ENCODE measurements around the gene SLC19A2. TPM values are rescaled to one million over a fixed set of nuclear protein-coding genes. Genes with fewer than 3 reads are reported as not detected.
A peak's percentile ranks its signal among the peaks of the same experiment; 100 is the strongest.
"Not testable (repeated sequence)": the region's sequence is repeated elsewhere in the genome, so short reads cannot be mapped to it uniquely, and the experiment has no call there.

SLC19A2 gene, protein sequence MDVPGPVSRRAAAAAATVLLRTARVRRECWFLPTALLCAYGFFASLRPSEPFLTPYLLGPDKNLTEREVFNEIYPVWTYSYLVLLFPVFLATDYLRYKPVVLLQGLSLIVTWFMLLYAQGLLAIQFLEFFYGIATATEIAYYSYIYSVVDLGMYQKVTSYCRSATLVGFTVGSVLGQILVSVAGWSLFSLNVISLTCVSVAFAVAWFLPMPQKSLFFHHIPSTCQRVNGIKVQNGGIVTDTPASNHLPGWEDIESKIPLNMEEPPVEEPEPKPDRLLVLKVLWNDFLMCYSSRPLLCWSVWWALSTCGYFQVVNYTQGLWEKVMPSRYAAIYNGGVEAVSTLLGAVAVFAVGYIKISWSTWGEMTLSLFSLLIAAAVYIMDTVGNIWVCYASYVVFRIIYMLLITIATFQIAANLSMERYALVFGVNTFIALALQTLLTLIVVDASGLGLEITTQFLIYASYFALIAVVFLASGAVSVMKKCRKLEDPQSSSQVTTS
- total RNA-seq: 1 to 10 TPM; 8.6 to 9.4 TPM

DNA sequence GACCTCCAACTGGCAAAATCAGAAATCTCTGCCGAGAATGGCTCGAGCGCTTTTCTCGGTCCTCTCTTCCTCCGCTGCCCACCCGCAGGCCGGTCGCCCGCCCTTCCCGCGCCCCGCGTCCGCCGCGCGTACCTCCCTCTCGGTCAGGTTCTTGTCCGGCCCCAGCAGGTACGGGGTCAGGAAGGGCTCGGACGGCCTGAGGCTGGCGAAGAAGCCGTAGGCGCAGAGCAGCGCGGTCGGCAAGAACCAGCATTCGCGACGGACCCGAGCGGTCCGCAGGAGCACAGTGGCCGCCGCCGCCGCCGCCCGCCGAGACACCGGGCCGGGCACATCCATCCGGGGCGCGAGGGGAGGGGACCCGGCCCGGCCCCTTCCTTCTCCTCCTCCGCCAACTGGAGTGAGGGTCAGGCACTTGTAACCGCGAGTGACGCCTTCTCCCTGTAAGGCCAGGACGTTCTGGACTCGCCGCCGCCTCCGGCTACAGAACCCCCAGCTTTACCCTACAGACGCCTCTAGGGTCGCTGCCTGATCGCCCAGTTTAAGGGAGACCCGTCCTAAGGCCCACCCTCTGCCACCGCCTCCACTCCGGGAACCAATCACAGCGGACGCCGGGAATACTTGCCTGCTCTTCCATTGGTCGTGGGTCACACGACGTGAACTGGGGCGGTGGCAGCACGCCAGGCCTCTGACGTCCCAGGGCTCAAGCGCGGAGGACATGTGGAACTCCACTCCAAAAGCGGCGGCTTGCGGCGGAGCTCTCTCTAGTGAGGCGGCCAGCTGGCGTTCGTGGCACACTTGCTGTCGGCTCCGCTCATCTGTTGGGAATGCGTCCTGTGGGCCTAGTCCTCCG, at the start of gene SLC19A2:
SLC19A2 (minus strand) TSS at position 514 of the 850 bp plus-strand sequence; CDS start at position 336, 178 bp downstream.
- ChIA-PET CTCF (interaction anchor here (0.9 to 1.3 kb wide), 2 partner anchors 19 to 116 kb away, joined by 3 read pairs; no protein-coding TSS in a partner anchor), POLR2A (interaction anchor here (0.9 to 1.3 kb wide), 3 partner anchors 23 to 118 kb away, joined by 4 to 5 read pairs (median 4); partner anchors contain the start of genes BLZF1 and NME7)
- H3K9me3 Mint-ChIP-seq: no peaks in the 10 kb centered on the region
- DNase-seq: peak; percentile 96
- H3K27ac Mint-ChIP-seq: peak within 1 kb of the TSS; percentile 83
- H3K27me3 Mint-ChIP-seq: no peaks in the 10 kb centered on the region
- H3K4me1 Mint-ChIP-seq (ENCODE audit: low read depth): peaks cover 53% of the 10 kb centered on the region
- peaks cover 3% of the 10 kb centered on the region for H3K36me3 Mint-ChIP-seq
- H3K4me3 Mint-ChIP-seq: peak within 1 kb of the TSS; percentile 79
- intact Hi-C loops (cut with micrococcal nuclease): loop anchor here (1.0 to 10.0 kb wide), 9 partner anchors 62 to 589 kb away; partner anchors contain the start of genes ATP1B1, KIFAP3, METTL18 and NME7

DNA sequence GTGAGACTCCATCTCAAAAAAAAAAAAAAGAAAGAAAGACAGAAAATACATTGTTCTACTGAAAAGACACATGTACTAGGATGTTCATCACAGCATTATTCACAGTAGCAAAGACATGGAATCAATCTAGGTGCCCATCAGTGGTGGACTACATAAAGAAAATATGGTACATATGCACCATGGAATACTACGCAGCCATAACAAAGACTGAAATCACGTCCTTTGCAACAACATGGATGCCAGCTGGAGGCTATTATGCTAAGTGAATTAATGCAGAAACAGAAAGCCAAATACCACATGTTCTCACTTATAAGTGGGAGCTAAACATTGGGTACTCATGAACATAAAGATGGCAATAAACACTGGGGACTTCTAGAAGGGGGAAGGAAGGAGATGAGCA, 48.9 kb upstream of the SLC19A2 start:
- H3K36me3 Mint-ChIP-seq: peaks cover 67% of the 10 kb centered on the region
- intact Hi-C loops (cut with micrococcal nuclease): no loop called here
- no peaks in the 10 kb centered on the region for H3K27me3 Mint-ChIP-seq
- no peak for DNase-seq
- CTCF ChIA-PET: no interaction called here
- H3K9me3 Mint-ChIP-seq: no peaks in the 10 kb centered on the region
- H3K4me3 Mint-ChIP-seq: no peak overlapping the region
- POLR2A ChIA-PET: no interaction called here
- no peak overlapping the region for H3K27ac Mint-ChIP-seq
- no peaks in the 10 kb centered on the region for H3K4me1 Mint-ChIP-seq (ENCODE audit: low read depth)

DNA sequence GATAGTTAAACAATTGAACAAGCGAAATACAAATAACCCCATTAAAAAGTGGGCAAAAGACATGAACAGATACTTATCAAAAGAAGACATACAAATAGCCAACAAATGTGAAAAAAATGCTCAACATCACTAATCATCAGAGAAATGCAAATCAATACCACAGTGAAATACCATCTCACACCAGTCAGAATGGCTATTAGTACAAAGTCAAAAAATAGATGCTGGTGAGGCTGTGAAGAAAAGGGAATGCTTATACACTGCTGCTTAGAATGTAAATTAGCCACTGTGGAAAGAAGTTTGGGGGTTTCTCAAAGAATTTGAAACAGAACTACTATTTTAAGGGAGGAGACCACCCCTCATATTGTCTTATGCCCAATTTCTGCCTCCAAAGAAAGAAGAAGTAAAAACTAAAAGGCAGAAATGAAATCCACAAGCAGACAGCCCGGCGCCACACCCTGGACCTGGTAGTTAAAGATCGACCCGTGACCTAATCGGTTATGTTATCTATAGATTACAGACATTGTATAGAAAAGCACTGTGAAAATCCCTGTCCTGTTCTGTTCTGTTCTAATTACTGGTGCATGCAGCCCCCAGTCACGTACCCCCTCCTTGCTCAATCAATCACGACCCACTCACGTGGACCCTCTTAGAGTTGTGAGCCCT, 47.9 kb upstream of the SLC19A2 start:
- DNase-seq; H3K4me3 Mint-ChIP-seq; H3K27me3 Mint-ChIP-seq; H3K4me1 Mint-ChIP-seq (ENCODE audit: low read depth); intact Hi-C loops (cut with micrococcal nuclease); POLR2A ChIA-PET; H3K9me3 Mint-ChIP-seq; H3K27ac Mint-ChIP-seq; CTCF ChIA-PET: not testable (repeated sequence)
- H3K36me3 Mint-ChIP-seq: peaks cover 71% of the 10 kb centered on the region

DNA sequence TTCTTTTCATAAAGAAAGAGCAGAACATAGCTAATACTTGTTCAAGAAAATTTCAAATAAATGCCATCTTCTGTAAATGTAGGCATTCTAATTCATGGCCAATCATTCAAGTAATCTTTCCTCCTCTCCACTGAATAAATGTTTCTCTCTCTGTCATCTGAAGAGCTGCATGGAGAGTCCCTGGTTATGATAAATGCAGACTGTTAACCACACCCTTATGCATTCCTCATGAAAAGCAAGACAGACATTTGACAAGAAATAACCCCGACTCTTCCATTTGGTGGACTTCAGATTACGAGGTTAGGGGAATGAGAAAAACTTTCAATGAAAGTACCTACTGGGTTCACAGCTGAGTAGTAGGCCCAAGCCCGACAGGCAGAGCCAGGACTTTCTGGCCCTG, 44.7 kb upstream of the SLC19A2 start:
- Mint-ChIP-seq H3K27me3 (no peaks in the 10 kb centered on the region), H3K4me1 (ENCODE audit: low read depth) (peaks cover 2% of the 10 kb centered on the region), H3K36me3 (peaks cover 85% of the 10 kb centered on the region), H3K27ac (no peak overlapping the region), H3K9me3 (no peaks in the 10 kb centered on the region), H3K4me3 (no peak overlapping the region)
- ChIA-PET CTCF (interaction anchor here (1.2 kb wide), 2 partner anchors 16 to 927 kb away, joined by 3 read pairs; no protein-coding TSS in a partner anchor), POLR2A (no interaction called here)
- intact Hi-C loops (cut with micrococcal nuclease): no loop called here
- DNase-seq: no peak

DNA sequence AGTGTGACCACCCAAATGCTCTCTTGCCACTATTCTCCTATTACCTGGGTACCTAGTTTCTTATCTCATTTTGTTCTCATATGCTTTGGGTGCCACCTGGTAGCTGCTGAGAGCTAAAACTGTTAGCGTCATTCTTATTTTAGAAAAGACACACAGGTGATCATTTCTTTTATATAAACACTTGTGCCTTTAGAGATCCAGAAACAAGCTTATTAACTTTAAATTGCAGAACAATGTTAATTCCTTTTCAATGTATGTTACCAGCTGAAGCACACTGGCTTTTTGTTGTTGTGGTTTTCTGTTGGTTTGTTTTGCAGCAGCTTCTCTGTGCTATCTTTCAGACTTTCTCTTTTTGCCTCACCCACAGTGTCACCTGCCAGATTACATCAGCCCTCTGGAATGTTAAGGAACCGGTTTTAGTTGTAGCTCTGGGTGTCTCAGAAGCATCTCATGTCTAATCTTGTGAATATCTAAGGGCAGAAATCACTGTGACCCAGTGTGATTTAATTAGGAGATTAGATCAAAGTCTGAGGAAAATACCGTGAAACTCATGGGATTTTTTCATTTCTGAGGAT, 43.4 kb upstream of the SLC19A2 start:
- DNase-seq: no peak
- H3K9me3 Mint-ChIP-seq: no peaks in the 10 kb centered on the region
- ChIA-PET POLR2A (no interaction called here), CTCF (interaction anchor here (1.2 kb wide), 1 partner anchor 63 kb away, joined by 4 read pairs; no protein-coding TSS in a partner anchor)
- no peak overlapping the region for H3K27ac Mint-ChIP-seq
- H3K4me3 Mint-ChIP-seq: no peak overlapping the region
- intact Hi-C loops (cut with micrococcal nuclease): no loop called here
- H3K27me3 Mint-ChIP-seq: no peaks in the 10 kb centered on the region
- peaks cover 87% of the 10 kb centered on the region for H3K36me3 Mint-ChIP-seq
- peaks cover 2% of the 10 kb centered on the region for H3K4me1 Mint-ChIP-seq (ENCODE audit: low read depth)

DNA sequence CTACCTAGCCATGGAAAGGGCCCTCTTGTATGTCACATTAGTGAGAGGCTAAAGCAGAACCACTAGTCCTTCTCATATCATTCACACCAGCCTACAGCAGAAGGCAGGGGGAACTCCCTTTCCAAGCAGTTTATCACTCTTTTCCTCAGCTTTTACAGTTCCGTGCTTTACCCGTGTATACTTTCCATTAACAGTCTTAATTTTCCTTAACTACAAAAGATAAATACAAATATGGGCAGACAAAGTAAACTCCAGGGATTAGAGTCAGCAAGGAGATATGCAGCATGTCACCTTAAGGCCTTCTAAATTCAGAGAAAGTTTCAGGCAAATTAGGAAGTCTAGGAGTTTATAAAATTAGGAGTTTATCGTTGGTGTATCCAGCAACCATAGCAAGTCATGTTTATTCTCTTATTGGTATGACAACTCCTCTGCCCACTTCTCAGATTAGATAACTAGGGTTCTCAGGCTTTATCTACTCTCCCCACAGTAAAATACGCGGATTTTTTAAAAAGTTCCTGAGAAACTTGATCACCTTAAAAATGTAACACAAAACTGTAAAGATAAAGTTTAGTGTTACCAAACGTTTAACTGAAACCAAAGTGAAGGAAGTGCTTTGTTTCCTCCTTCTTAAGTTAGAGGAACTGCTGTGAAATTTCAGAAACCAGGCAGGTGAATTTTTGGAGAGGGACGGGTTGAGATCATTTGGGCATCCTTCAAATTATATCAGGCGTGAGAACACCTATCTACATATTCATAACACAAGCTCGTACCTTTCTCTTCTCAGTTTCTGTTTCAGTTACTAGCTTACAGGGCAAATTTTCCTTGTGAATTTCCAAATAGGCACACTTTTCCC, 42.7 kb upstream of the SLC19A2 start:
- no peak overlapping the region for H3K27ac Mint-ChIP-seq
- CTCF ChIA-PET: interaction anchor here (1.2 kb wide), 1 partner anchor 62 kb away, joined by 4 read pairs; no protein-coding TSS in a partner anchor
- no peak for DNase-seq
- intact Hi-C loops (cut with micrococcal nuclease): no loop called here
- POLR2A ChIA-PET: no interaction called here
- no peaks in the 10 kb centered on the region for H3K27me3 Mint-ChIP-seq
- H3K4me3 Mint-ChIP-seq: no peak overlapping the region
- H3K4me1 Mint-ChIP-seq (ENCODE audit: low read depth): peaks cover 2% of the 10 kb centered on the region
- H3K36me3 Mint-ChIP-seq: peaks cover 85% of the 10 kb centered on the region
- no peaks in the 10 kb centered on the region for H3K9me3 Mint-ChIP-seq

DNA sequence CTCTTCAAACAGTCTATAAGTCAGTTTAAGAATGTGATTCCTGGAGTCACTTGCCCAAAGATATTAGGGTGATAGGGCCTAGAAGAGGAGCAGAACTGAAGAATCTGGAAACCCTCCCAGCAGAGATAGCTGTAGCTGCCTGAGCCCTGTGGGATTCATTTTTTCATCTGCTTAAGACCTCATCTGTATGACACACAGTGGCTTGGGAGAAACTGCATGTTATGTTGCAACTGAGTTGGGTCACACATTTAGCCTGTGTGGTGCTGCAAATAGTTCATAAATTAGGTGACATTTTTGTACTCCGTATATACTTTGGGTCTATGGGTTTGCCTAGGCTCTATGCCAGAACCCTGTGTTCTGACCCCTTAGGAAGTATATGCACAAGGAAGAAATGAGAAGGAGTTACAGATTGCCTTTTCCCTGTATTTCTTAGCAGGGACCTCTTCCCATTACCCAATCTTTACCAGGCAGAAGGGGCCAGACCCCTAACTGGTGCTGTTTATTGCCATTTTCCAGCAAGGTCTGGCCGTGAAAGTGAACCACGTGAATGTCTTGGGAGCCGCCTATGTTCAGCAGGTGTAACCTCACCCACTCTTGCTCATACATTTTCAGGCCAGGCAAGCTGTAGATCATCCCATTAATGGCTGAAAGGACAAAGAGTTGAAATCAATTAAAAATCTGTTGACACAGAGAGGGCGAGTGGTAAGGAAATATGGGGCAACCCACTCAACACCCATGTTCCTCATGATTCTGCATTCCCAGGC, 41.9 kb upstream of the SLC19A2 start:
- CTCF ChIA-PET: interaction anchor here (1.2 kb wide), 1 partner anchor 62 kb away, joined by 4 read pairs; no protein-coding TSS in a partner anchor

DNA sequence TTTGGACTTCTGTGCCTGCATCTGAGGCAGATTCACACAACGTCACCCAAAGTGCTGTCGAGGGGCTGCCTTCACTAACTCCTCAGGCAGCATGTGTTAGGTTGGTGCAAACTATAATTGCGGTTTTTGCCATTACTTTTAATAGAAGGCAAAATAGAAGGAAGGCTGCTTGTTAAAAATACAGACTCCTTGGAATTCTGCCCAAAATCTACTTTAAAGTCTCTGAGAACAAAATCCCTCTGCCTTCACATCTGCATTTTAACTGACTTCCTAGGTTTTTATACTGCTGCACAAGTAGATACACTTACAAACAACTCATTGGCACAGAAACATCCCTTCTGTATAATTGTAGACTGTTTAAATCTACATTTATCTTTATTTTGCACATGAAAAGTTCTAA, 41.3 kb upstream of the SLC19A2 start:
- CTCF ChIA-PET: no interaction called here
- Mint-ChIP-seq H3K27me3 (no peaks in the 10 kb centered on the region), H3K4me3 (no peak overlapping the region), H3K9me3 (no peaks in the 10 kb centered on the region), H3K36me3 (peaks cover 79% of the 10 kb centered on the region), H3K27ac (no peak overlapping the region), H3K4me1 (ENCODE audit: low read depth) (peaks cover 2% of the 10 kb centered on the region)
- no peak for DNase-seq
- POLR2A ChIA-PET: no interaction called here
- intact Hi-C loops (cut with micrococcal nuclease): no loop called here

More for the DNA sequence above, 41.9 kb upstream of the SLC19A2 start:
- no peak overlapping the region for H3K27ac Mint-ChIP-seq
- no peaks in the 10 kb centered on the region for H3K9me3 Mint-ChIP-seq
- no peak for DNase-seq
- intact Hi-C loops (cut with micrococcal nuclease): no loop called here
- POLR2A ChIA-PET: no interaction called here
- no peaks in the 10 kb centered on the region for H3K27me3 Mint-ChIP-seq
- H3K4me1 Mint-ChIP-seq (ENCODE audit: low read depth): peaks cover 2% of the 10 kb centered on the region
- H3K36me3 Mint-ChIP-seq: peaks cover 81% of the 10 kb centered on the region
- H3K4me3 Mint-ChIP-seq: no peak overlapping the region

DNA sequence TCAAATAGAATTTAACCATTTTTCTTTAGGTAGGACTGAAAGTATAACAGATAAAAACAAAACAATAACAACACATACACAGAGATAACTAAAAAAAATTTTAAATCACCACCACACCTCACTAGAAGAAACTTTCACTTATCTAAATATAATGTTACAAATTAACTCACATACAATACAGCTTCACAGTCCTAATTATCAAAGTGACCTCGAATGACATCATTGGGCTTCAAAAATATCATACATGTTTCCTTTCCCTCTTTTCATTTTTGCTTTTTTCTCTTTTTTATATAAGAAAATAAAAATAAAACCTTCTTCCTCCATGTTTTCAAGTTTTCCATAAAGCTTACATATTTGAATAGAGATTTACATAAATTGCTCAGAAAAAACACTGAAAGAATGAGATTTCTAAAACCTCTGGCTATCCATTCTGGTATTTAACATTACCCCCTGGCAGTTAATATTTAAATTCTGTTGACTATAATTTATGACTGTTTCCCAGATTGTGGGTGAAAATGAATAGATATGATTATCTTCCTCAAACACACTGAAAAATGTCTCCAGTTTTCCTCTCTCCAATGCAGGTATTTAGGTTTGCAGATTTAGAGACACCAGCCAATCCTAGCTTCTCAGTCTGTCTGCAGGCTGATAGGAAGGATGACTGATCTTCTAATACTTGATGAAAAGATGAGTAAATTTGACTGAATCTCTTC, 40.5 kb upstream of the SLC19A2 start:
- ChIA-PET CTCF (no interaction called here), POLR2A (no interaction called here)
- H3K4me3 Mint-ChIP-seq: no peak overlapping the region
- peaks cover 2% of the 10 kb centered on the region for H3K4me1 Mint-ChIP-seq (ENCODE audit: low read depth)
- H3K27ac Mint-ChIP-seq: no peak overlapping the region
- H3K27me3 Mint-ChIP-seq: no peaks in the 10 kb centered on the region
- no peaks in the 10 kb centered on the region for H3K9me3 Mint-ChIP-seq
- intact Hi-C loops (cut with micrococcal nuclease): no loop called here
- H3K36me3 Mint-ChIP-seq: peaks cover 77% of the 10 kb centered on the region
- no peak for DNase-seq

DNA sequence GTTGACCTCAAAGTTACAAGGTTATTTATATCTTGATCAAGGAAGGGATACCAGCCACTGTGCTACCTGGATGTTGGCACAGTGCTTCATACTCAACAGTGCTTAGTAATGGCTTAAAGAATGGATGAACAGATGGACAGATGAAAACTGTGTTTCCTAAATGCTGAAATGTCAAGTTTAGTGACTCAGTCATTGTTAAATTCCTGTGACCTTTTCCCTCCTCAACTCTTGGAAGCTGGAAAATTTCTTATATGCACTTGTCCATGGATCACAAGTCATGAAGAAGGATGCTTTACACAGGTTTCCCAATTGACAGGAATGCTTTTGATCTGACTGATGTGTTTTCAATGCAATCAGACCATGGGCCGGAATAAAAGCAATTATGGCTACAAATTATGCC, 39.6 kb upstream of the SLC19A2 start:
- ChIA-PET CTCF (no interaction called here), POLR2A (no interaction called here)
- intact Hi-C loops (cut with micrococcal nuclease): no loop called here
- no peak overlapping the region for H3K27ac Mint-ChIP-seq
- H3K27me3 Mint-ChIP-seq: no peaks in the 10 kb centered on the region
- H3K9me3 Mint-ChIP-seq: no peaks in the 10 kb centered on the region
- no peak for DNase-seq
- peaks cover 78% of the 10 kb centered on the region for H3K36me3 Mint-ChIP-seq
- peaks cover 2% of the 10 kb centered on the region for H3K4me1 Mint-ChIP-seq (ENCODE audit: low read depth)
- no peak overlapping the region for H3K4me3 Mint-ChIP-seq
